ENCODE measurements around the gene ZNF609. TPM values are rescaled to one million over a fixed set of nuclear protein-coding genes. Genes with fewer than 3 reads are reported as not detected.

ZNF609 gene
- total and polyA plus RNA-seq, 11 donors = 5.8 to 24.5 (median 15.3) TPM

DNA sequence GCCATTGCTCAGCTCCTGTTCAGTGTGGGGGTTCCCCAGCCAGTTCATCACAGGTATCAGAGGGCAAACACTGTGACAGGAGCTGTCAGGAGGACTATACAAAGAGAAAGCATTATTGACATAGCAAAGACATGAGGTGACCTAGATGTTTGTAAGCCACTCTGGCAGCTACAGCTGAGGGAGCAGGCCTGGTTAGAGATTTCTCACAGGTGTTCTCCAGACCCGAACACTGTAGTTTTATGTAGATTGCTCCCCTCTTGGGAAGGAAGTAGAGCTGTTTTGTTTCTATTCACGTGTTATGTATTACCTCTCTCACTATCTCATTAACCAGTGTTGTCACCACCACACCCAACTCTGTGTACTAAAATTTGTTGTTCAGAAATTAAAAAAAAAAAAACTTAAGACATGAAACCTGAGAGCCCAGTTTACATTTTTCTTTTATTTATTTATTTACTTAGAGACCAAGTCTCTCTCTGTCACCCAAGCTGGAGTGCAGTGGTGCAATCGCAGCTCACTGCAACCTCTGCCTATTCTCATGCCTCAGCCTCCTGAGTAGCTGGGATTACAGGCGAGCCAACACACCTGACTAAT is 191.3 kb downstream of the ZNF609 start:
- intact Hi-C loops (cut with DNase I) = loop anchor here in 6 of 10 donors (5.0 to 10.0 kb wide), 4 partner anchors 217 to 447 kb away; no protein-coding TSS in a partner anchor
- WGBS, 4 donors = 66 to 79% (median 72%) methylated on average over 4 of the region's 4 CpGs
- TF ChIP-seq CTCF (IDR thresholded peaks at IDR 0.05) (no peak), POLR2A (IDR thresholded peaks at IDR 0.05) (no peak)
- Histone ChIP-seq H3K27ac (no peak overlapping the region), H3K27me3 (no peaks in the 10 kb centered on the region), H3K9me3 (no peaks in the 10 kb centered on the region), H3K4me1 (peaks cover 0 to 17% (median 0%) of the 10 kb centered on the region in 12 donors), H3K36me3 (no peaks in the 10 kb centered on the region), H3K4me3 (no peak overlapping the region)
- ATAC-seq = no peak
- no peak for DNase-seq

GRCh38 chr15:64653757-64654156 is 193.4 kb downstream of the ZNF609 start:
- Histone ChIP-seq H3K4me3 (no peak overlapping the region), H3K4me1 (peaks cover 0 to 17% (median 0%) of the 10 kb centered on the region in 12 donors), H3K9me3 (no peaks in the 10 kb centered on the region), H3K27me3 (no peaks in the 10 kb centered on the region), H3K36me3 (peaks cover 0 to 6% (median 0%) of the 10 kb centered on the region in 9 donors), H3K27ac (no peak overlapping the region)
- WGBS, 4 donors = 75 to 86% (median 80%) methylated on average over 3 of the region's 3 CpGs
- intact Hi-C loops (cut with DNase I) = loop anchor here in 6 of 10 donors (5.0 to 10.0 kb wide), 4 partner anchors 219 to 449 kb away; no protein-coding TSS in a partner anchor
- no peak for ATAC-seq
- no peak for TF ChIP-seq POLR2A (IDR thresholded peaks at IDR 0.05)
- peak in 10 of 12 donors; percentile 19 to 58 (median 30) for TF ChIP-seq CTCF (IDR thresholded peaks at IDR 0.05)
- no peak for DNase-seq

- Histone ChIP-seq H3K4me3 (no peak overlapping the region), H3K9me3 (no peaks in the 10 kb centered on the region), H3K27me3 (no peaks in the 10 kb centered on the region), H3K27ac (no peak overlapping the region), H3K4me1 (peaks cover 0 to 10% (median 0%) of the 10 kb centered on the region in 12 donors), H3K36me3 (peaks cover 0 to 6% (median 0%) of the 10 kb centered on the region in 9 donors)
- WGBS, 4 donors = 77 to 85% (median 82%) methylated on average over 2 of the region's 2 CpGs
- intact Hi-C loops (cut with DNase I) = loop anchor here in 5 of 10 donors (10.0 kb wide), 3 partner anchors 222 to 452 kb away; no protein-coding TSS in a partner anchor
- DNase-seq (no peak), ATAC-seq (no peak)
- TF ChIP-seq POLR2A (IDR thresholded peaks at IDR 0.05) (no peak), CTCF (IDR thresholded peaks at IDR 0.05) (no peak)
Observed at GRCh38 chr15:64656508-64656907, 196.1 kb downstream of the ZNF609 start.

DNA sequence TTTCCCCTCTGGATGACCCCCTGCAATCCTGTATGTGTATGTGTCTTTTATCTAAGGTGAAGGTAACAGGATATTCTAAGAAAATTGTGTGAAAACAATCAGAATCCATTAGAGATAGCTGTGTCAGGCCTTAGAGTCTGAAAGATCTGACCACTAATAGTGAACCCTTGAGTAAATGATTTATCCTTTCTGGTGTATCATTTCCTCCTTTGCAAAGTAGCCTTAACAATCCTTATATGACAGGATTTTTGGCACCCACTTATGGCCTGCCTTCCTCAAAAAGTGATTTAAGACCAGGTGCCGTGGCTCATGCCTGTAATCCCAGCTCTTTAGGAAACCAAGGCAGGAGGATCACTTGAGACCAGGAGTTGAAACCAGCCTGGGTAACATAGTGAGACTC is 204.8 kb downstream of the ZNF609 start:
- no peak overlapping the region for H3K4me3 ChIP-seq
- no peak for ATAC-seq
- TF ChIP-seq POLR2A (IDR thresholded peaks at IDR 0.05) = no peak
- TF ChIP-seq CTCF (IDR thresholded peaks at IDR 0.05) = no peak
- intact Hi-C loops (cut with DNase I) = no loop called here
- no peak overlapping the region for H3K27ac ChIP-seq
- DNase-seq = no peak
- no peaks in the 10 kb centered on the region for H3K9me3 ChIP-seq
- 94 to 100% (median 98%) methylated on average over 1 of the region's 1 CpG for WGBS, 4 donors
- no peaks in the 10 kb centered on the region for H3K27me3 ChIP-seq
- peaks cover 0 to 4% (median 0%) of the 10 kb centered on the region in 9 donors for H3K36me3 ChIP-seq
- peaks cover 0 to 7% (median 0%) of the 10 kb centered on the region in 12 donors for H3K4me1 ChIP-seq
